ENCODE measurements around the gene SMG6.
A peak's percentile ranks its signal among the peaks of the same experiment; 100 is the strongest.

The SMG6 gene

DNA sequence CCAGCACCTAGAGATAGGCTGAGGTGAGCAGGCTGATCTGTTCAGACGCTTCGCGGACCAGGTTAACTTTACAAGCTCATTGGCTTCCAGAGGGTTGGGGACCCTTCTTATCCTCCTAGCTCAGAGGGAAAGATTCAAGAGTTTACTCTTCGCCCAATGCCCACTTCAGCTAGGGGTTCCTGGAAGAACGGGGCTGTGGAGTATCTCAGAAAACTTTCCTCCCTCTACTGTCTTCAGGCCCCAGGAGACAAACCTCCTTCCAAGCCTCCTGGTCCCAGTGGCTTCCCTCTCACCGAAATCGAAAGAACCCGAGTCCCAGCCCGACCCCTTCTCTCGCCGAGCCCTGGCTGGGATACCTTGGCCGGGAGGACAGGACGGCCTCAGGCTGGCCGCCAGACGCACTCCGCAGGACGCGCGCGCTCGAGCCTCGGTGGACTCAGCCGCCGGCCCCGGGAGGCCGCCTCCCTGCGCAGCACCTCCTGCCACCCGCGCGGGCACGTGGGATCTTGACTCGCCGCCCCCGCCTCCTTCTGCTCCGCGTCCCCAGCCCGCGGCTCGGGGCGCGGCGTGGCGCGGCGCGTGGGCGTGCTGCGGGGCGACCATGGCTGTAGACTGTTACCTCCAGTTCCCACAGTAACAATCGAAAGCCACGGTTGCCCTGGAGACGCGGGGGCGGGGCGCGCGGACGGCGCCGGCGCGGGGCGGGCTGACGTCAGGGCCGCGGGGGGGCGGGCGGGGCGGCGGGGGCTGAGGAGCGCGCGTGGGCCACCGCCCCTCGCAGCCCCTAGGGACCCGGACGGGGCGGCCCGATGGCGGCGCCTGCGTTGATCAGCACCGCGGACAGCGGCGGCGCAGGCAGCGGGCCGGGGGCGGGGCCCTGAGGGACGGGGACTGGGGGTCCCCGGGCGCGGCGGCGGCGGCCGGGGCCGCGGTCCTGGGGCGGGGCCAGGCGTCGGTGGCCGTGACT, 254.0 kb downstream of the SMG6 start:
- peak; percentile 91 to 92 for DNase-seq (ENCODE audit: low read depth in 2 of 2)

GRCh38 chr17:2048805-2049204, 254.8 kb downstream of the SMG6 start:
- DNase-seq (ENCODE audit: low read depth in 2 of 2), result no peak

- DNase-seq (ENCODE audit: low read depth in 2 of 2), result no peak
Observed at GRCh38 chr17:2047590-2047989, 256.0 kb downstream of the SMG6 start.

- no peak for DNase-seq (ENCODE audit: low read depth in 2 of 2)
Observed at GRCh38 chr17:2044263-2044894, 259.2 kb downstream of the SMG6 start.

- no peak for DNase-seq (ENCODE audit: low read depth in 2 of 2)
Observed at GRCh38 chr17:2043785-2044184, 259.8 kb downstream of the SMG6 start.

DNA sequence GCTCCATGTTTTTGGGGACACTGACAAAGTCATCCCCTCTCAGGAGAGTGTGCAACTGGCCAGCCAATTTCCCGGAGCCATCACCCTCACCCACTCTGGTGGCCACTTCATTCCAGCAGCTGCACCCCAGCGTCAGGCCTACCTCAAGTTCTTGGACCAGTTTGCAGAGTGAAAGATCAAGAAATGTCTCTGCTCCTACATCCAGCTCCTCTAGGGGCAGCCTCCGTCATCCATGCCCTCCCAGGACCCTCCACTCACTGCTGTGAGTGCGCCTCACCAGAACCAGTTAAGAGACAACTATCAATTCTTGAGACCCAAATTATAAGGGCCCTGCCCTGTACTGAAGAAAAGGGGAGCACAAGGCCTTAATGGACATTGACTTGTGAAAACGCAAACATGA, 260.7 kb downstream of the SMG6 start:
- DNase-seq (ENCODE audit: low read depth in 2 of 2), result no peak

DNA sequence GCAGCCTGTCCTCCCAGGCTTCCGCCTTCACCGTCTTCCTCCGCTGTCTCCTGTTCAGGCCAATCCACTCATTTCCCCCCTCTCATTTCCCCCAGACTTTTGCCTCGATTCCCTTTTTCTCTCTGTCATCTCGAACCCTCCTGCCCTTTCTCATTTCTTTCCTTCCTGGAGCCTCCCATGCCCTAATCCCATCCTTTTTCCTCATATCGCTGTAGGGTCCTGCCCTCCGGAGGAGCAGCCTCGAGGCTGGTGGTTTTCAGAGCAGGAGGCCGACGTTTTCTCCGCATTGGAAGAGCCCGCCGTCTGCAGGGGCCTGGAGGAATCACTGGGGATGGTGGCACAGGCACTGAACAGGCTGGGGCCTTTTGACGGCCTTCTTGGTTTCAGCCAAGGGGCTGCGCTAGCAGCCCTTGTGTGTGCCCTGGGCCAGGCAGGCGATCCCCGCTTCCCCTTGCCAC, 261.2 kb downstream of the SMG6 start:
- DNase-seq (ENCODE audit: low read depth in 2 of 2), result no peak

GRCh38 chr17:2041561-2042389, 261.8 kb downstream of the SMG6 start, which contains the start of gene OVCA2:
Gene OVCA2 (plus strand): TSS chr17:2042022. CDS start chr17:2042048, 26 bp downstream.
- peak; percentile 97 to 98 for DNase-seq (ENCODE audit: low read depth in 2 of 2)

DNA sequence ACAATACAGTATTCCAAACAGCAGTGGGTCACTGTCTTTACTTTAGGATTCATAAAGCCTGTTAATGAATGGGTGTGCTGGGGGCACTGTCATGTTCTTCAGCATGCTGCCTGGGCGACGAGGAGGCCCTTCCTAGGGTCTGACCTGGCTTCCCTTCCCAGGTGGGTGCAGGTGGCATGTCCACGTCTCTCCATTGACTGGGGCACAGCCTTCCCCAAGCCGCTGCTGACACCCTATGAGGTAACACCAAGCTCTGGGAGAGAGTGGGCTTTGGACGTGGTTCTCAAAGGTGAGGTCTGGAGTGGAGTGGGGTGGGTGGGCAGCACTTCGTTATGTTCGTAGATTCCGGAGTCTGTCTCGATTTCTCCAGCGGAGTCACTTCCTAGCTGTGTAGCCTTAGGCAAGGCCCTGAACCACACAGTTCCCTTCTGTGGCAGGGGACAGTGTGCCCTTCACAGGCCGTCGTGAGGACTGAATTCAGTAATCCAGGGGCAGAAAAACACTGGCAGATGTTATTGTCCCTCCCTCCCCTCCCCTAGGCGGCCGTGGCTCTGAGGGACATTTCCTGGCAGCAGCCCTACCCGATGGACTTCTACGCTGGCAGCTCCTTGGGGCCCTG, 262.5 kb downstream of the SMG6 start:
- no peak for DNase-seq (ENCODE audit: low read depth in 2 of 2)

- no peak for DNase-seq (ENCODE audit: low read depth in 2 of 2)
Observed at GRCh38 chr17:2040219-2040827, 263.3 kb downstream of the SMG6 start.

GRCh38 chr17:2037155-2037554, 266.4 kb downstream of the SMG6 start:
- DNase-seq (ENCODE audit: low read depth in 2 of 2), result no peak

DNA sequence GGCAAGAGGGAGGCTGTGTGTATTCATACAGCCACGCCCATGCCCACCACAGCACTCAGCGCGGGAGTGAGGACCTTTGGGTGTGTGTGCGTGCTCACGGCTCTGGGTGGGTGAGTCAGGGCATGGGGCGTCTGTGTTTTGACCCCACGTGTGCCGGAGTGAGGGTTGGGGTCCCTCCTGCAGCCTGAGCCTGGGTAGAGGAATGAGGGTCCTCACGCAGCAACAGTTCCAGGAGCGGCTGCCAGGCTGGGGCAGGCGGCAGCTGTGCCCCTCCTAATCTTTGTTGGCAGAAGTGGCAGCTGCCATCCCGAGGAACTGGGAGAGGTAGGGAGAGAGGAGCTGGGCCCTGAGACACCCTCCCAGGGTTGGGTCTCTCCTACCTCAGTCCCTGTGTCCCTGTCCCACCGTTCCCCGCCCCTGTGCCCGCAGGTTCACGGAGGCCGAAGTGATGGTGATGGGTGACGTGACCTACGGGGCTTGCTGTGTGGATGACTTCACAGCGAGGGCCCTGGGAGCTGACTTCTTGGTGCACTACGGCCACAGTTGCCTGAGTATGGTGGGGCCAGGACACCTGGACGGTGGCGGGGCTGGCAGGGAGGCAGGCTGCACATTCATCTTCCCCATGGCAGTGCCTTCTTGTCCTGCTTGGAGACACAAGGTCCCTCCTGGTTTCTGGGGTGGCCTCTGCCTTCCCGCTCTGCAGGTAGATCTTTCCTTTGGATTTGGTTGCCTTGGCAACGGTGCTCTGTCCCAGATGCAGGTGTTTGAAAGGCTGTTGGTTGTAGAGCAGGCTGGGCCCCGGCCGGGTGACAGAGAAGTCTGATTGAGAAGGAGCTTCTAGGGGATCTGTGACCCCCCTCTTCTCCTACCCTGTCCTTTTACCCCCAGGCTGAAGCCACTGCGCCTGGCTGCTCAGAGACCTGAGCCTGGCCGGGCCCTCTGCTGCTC, 267.8 kb downstream of the SMG6 start:
- DNase-seq (ENCODE audit: low read depth in 2 of 2), result no peak

DNA sequence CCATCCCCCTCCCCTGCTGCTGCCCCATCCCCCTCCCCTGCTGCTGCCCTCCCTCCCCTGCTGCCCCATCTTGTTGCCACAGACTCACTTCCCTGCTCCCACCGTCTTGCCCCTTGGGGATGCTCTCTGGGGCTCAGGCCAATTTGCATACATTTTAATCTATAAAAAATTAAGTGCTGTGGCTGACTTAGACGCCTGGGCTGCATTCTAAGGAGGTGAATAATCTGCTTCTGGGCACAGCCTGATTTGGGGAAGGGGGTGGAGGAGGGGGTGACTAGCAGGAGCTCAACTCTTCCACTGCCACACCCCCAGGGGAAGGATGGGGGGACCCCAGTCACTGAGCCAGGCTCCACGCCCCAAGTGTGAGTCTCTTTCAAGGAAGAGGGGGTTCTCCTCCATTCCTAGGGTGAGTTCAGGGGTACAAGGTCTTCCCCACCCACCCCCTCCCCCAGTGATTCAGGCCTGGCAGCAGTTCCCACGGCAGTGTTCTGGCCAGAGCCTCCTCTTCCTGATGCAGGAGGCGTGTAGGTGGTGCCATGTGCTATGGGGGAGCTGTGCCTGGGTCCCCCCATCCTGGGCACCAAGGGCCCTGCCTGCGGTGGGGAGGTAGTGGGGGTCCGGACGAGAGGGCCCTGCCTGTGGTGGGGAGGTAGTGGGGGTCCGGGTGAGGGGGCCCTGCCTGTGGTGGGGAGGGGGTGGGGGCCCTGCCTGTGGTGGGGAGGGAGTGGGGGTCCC, 268.6 kb downstream of the SMG6 start:
- no peak for DNase-seq (ENCODE audit: low read depth in 2 of 2)

GRCh38 chr17:2034157-2034556, 269.4 kb downstream of the SMG6 start:
- no peak for DNase-seq (ENCODE audit: low read depth in 2 of 2)

- no peak for DNase-seq (ENCODE audit: low read depth in 2 of 2)
Observed at GRCh38 chr17:2033153-2033552, 270.4 kb downstream of the SMG6 start.

DNA sequence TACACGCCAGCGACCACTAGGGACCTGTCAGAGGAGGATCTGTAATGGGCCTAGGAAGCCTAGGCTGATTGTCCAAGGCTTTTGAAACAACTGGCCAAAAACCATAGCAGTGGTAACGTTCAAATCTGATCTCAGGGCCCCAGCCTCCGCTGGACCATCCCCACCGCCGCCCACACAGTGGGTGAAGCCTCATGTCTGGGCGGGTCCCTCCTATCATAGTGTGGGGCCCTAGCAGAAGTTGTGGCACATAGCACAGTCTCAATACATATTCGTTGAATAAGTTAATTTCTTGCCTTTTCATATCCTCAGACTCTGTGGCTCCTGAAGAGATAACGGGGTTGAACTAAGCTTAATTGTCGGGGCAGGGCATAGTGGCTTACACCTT, 272.8 kb downstream of the SMG6 start:
- no peak for DNase-seq (ENCODE audit: low read depth in 2 of 2)

- DNase-seq (ENCODE audit: low read depth in 2 of 2), result peak; percentile 82 to 84
Observed at GRCh38 chr17:2029911-2030778, 273.4 kb downstream of the SMG6 start, which contains the start of gene DPH1. Gene DPH1 (plus strand): TSS chr17:2030153. CDS start chr17:2030170, 17 bp downstream.

DNA sequence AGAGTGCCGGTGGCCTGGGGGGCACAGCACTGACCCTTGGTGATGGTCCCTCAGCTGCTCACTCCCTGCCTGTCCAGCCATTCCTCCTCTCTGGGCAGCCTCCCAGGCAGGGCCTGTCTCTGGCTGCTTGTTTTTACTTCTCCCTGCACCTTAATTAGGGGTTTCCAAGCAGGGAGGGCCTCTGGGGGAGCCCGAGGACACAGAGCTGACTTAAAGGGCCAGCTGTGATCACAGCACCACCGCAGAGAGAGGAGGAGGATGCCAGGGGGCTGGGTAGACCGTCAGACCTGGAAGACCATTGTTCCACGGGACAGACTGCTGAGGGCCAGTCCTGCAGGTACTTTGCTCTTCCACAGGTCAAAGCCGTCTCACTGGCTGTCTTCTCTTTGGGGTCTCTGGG, 274.8 kb downstream of the SMG6 start:
- DNase-seq (ENCODE audit: low read depth in 2 of 2), result no peak
